Heart left ventricle (tissue), 13 donors: Measurements from ENCODE around the gene PPP1R2.

Source experiments
- CTCF ChIP-seq, 12 donors: fragments of 200-600 bp; sonication (generic) in 4 of 12; IDR thresholded peaks; one replicate each; pipeline versions ENCODE4 v1.5.0 to v1.8.0; 2018 to 2022; ENCODE audit warnings: antibody characterized with exemption in 12 of 12, mild to moderate bottlenecking in 5 of 12
- POLR2A ChIP-seq, 2 donors: fragments of 450-650 bp; IDR thresholded peaks; one replicate each; pipeline ENCODE4 v1.6.1; 2017; ENCODE audit warnings: antibody characterized with exemption in 2 of 2, mild to moderate bottlenecking in 2 of 2, moderate library complexity in 2 of 2
- donor health status: ischemic (EF 13 %, LVEDD 7.1; RV severe dilation, severe dysfunction).
- donor health status: DM: no; HTN: yes; CAD: no.
- donor health status: DM: no; HTN: no; CAD: no.
- donor health status: ischemic (EF 25% LVEDD 6.9; RV normal size, moderate dysfunction).
- donor health status: ischemic (EF 25% LVEDD 5.7; RV mildly dilated, moderate dysfunction).
- donor health status: ischemic (EF 35%, LVEDD 5.7; RV mildly dilated, moderate dysfunction).
- donor health status: nonischemic (EF 11% LVEDD 7.7; RV severe dilation, severe dysfunction).
- donor health status: DM: yes; HTN: yes; CAD: no.
- donor health status: PGD.
- donor health status: ischemic (EF 29% LVEDD 5.4; RV normal size, mild dysfunction).
- donor health status: nonischemic (EF 23%, LVEDD 6.1; RV moderate dilation, normal function).

- TF ChIP-seq CTCF (IDR thresholded peaks at IDR 0.05) (no peak), POLR2A (IDR thresholded peaks at IDR 0.05) (no peak)
Observed at GRCh38 chr3:195555110-195555509, 12.0 kb upstream of the PPP1R2 start.
